Mammary epithelial cell (primary cell): Measurements from ENCODE around the gene TRAPPC3L.

Experiments used
- CTCF ChIP-seq, 2 donors: IDR thresholded peaks in 1 of 2; conservative IDR thresholded peaks in 1 of 2; 2 replicates each; pipeline ENCODE4 v1.5.1; 2011 to 2012; ENCODE audit warnings: inconsistent platforms in 2 of 2, low read length in 2 of 2, mild to moderate bottlenecking in 2 of 2, control low read depth in 1 of 2, low read depth in 1 of 2; ENCODE audit not compliant: insufficient read depth in 1 of 2; ENCODE audit errors: extremely low read depth in 1 of 2
- EZH2 ChIP-seq: IDR thresholded peaks from 2 replicates; pipeline ENCODE4 v1.6.1; 2012; ENCODE audit warnings: low read length, inconsistent platforms, borderline replicate concordance

DNA sequence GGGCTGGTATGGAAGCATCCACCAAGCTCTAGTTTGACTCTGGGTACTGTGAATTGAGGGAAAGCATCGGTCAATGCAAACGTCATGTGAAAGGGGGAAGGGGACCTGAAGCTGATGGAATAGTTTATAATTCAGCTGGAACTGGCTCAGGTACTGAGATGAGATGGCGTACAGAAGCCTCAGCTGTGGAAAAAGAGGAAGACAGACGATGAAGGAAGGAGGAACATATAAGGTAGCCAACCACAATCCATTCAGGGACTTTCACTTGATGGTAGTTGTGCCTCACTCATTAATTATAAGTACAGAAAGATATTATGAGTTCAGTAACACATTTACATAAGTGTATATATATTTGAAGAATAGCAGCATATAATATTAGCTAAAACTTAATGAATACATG, 31.4 kb downstream of the TRAPPC3L start:
- TF ChIP-seq CTCF (conservative IDR thresholded peaks at IDR 0.05 in 1 of 2, IDR thresholded peaks at IDR 0.05 in 1 of 2; ENCODE audit: extremely low read depth in 1 of 2, insufficient read depth in 1 of 2, low read depth in 1 of 2, low read length in 2 of 2) (no peak), EZH2 (no peak)
